Calu3 (cell line): ENCODE results near the gene STAG2. TPM values are rescaled to one million over a fixed set of nuclear protein-coding genes. Genes with fewer than 3 reads are reported as not detected.

Experiments
- BruUV-seq: library from RNA; stranded (reverse); fragments of 400-500 nt; replicated peaks from 2 replicates; lab custom pipeline; 2021; lab: Mats Ljungman, UMichigan
- CTCF ChIA-PET: fragments of 300-600 bp; sonication (Branson Sonifier 250); formaldehyde crosslinking; loops from one replicate; lab custom pipeline; 2022; ENCODE audit warnings: antibody characterized with exemption; lab: Charles Lee
- DNase-seq: peaks from one replicate; pipeline ENCODE4 v3.0.0; 2022
- H3K27ac Mint-ChIP-seq: one replicate; pipeline ENCODE4 v1.8.0; 2022; ENCODE audit warnings: mixed read lengths; ENCODE audit not compliant: unreplicated experiment
- H3K27me3 Mint-ChIP-seq: one replicate; pipeline ENCODE4 v1.8.0; 2022; ENCODE audit warnings: mixed read lengths; ENCODE audit not compliant: unreplicated experiment
- H3K36me3 Mint-ChIP-seq: one replicate; pipeline ENCODE4 v1.8.0; 2022; ENCODE audit warnings: mild to moderate bottlenecking, moderate library complexity, mixed read lengths; ENCODE audit not compliant: insufficient read depth, unreplicated experiment
- H3K4me1 Mint-ChIP-seq: one replicate; pipeline ENCODE4 v1.8.0; 2022; ENCODE audit warnings: mild to moderate bottlenecking, low read depth, mixed read lengths; ENCODE audit not compliant: unreplicated experiment
- H3K4me3 Mint-ChIP-seq: one replicate; pipeline ENCODE4 v1.8.0; 2022; ENCODE audit warnings: mild to moderate bottlenecking, low read depth, moderate library complexity, mixed read lengths; ENCODE audit not compliant: unreplicated experiment
- H3K9me3 Mint-ChIP-seq: one replicate; pipeline ENCODE4 v1.8.0; 2022; ENCODE audit warnings: low read depth, mixed read lengths; ENCODE audit not compliant: unreplicated experiment
- intact Hi-C: fragments of 100-400 bp; cut with micrococcal nuclease; formaldehyde crosslinking; loops from one replicate; pipeline ENCODE4 v1.10.0; 2022; ENCODE audit not compliant: unreplicated experiment
- total RNA-seq: library from RNA; stranded (reverse); gene quantifications from 2 replicates; pipeline ENCODE4 v1.2.3, GENCODE V29; 2022
- TF ChIP-seq, protein P1 (sequence below): fragments of 200-600 bp; IDR thresholded peaks from one replicate; pipeline ENCODE4 v1.8.0; 2022; ENCODE audit warnings: antibody characterized with exemption; ENCODE audit not compliant: unreplicated experiment

The STAG2 gene
- total RNA-seq, 1 experiment from 2014 or later, result 79.6 TPM

DNA sequence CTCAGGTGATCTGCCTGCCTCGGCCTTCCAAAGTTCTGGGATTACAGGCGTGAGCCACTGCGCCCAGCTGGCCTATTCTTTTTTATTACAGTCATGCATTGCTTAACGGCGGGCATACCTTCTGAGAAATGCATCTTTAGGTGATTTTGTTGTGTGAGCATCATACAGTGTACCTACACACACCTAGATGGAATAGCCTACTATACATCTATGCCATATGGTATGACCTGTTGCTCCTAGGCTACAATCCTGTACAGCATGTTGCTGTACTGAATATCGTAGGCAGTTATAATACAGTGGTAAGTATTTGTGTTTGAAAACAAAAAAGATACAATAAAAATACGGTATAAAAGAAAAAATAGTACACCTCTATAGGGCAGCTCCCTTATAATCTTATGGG is 6.0 kb downstream of the STAG2 start:
- Mint-ChIP-seq H3K4me3 (no peak overlapping the region), H3K27me3 (no peaks in the 10 kb centered on the region), H3K27ac (no peak overlapping the region), H3K4me1 (peaks cover 22% of the 10 kb centered on the region), H3K9me3 (no peaks in the 10 kb centered on the region), H3K36me3 (peaks cover 21% of the 10 kb centered on the region)
- CTCF ChIA-PET, result interaction anchor here (0.7 to 1.2 kb wide), 2 partner anchors 9 to 486 kb away, joined by 3 to 5 read pairs; no protein-coding TSS in a partner anchor
- intact Hi-C loops, result no loop called here
- TF ChIP-seq, protein P1, sequence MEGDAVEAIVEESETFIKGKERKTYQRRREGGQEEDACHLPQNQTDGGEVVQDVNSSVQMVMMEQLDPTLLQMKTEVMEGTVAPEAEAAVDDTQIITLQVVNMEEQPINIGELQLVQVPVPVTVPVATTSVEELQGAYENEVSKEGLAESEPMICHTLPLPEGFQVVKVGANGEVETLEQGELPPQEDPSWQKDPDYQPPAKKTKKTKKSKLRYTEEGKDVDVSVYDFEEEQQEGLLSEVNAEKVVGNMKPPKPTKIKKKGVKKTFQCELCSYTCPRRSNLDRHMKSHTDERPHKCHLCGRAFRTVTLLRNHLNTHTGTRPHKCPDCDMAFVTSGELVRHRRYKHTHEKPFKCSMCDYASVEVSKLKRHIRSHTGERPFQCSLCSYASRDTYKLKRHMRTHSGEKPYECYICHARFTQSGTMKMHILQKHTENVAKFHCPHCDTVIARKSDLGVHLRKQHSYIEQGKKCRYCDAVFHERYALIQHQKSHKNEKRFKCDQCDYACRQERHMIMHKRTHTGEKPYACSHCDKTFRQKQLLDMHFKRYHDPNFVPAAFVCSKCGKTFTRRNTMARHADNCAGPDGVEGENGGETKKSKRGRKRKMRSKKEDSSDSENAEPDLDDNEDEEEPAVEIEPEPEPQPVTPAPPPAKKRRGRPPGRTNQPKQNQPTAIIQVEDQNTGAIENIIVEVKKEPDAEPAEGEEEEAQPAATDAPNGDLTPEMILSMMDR, result no peak
- BruUV-seq, result no TSS peak
- no peak for DNase-seq

DNA sequence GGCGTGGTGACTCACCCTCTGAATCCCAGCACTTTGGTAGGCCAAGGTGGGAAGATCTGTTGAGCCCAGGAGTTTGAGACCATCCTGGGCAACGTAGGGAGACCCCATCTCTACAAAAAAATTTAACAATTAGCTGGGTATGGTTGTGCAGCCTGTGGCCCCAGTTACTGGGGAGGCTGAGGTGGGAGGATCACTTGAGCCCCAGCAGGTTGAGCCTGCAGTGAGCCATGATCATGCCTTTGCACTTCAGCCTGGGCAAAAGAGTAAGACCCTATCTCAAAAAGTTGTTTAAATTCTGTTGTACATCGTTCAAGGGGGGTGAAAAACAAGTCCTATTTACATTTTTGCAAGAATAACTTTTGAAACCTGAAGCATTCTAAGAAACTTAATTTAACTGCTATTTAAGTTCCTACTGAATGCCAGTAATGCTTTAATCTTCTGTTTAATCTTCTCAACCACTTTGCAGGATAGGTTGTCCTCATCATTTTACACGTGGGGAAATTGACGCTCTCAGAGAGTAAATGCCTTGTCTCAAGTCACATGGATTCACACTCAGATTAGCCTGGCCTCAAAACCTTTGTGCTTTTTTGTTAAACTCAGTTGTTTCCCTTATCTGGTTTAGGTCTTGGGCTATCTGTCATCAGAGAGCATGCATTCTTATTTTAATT is 7.0 kb downstream of the STAG2 start:
- no peak overlapping the region for H3K27ac Mint-ChIP-seq
- no TSS peak for BruUV-seq

DNA sequence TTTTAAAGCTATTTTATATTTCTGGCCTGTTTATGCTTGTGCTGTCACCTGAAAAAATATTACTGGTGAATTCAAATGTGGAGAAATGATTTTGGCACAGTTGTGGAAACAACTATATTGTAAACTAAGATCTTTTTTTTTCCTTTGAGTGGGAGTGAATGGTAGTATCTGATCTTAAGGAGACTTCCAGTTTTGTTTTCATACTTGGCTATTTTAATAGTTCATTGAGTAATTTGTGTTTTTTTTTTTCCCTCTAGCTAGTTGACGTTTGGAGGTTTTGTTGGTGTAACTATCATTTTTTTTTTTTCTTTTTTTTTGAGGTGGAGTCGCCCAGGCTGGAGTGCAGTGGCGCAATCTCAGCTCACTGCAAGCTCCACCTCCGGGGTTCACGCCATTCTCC is 10.5 kb downstream of the STAG2 start:
- TF ChIP-seq, protein P1, result no peak
- DNase-seq, result no peak
- BruUV-seq, result no TSS peak
- Mint-ChIP-seq H3K36me3 (no peaks in the 10 kb centered on the region), H3K4me3 (no peak overlapping the region), H3K9me3 (no peaks in the 10 kb centered on the region), H3K4me1 (peaks cover 13% of the 10 kb centered on the region), H3K27ac (no peak overlapping the region), H3K27me3 (no peaks in the 10 kb centered on the region)
- intact Hi-C loops, result loop anchor here (10.0 kb wide), 1 partner anchor 87 kb away; no protein-coding TSS in a partner anchor
- CTCF ChIA-PET, result no interaction called here

More for the DNA sequence above, 7.0 kb downstream of the STAG2 start:
- intact Hi-C loops, result no loop called here
- peaks cover 22% of the 10 kb centered on the region for H3K4me1 Mint-ChIP-seq
- CTCF ChIA-PET, result interaction anchor here (0.7 to 1.2 kb wide), 2 partner anchors 8 to 487 kb away, joined by 3 to 5 read pairs; no protein-coding TSS in a partner anchor
- no peaks in the 10 kb centered on the region for H3K27me3 Mint-ChIP-seq
- H3K36me3 Mint-ChIP-seq, result peaks cover 11% of the 10 kb centered on the region
- no peaks in the 10 kb centered on the region for H3K9me3 Mint-ChIP-seq
- no peak overlapping the region for H3K4me3 Mint-ChIP-seq
- TF ChIP-seq, protein P1, result no peak
- DNase-seq, result no peak

DNA sequence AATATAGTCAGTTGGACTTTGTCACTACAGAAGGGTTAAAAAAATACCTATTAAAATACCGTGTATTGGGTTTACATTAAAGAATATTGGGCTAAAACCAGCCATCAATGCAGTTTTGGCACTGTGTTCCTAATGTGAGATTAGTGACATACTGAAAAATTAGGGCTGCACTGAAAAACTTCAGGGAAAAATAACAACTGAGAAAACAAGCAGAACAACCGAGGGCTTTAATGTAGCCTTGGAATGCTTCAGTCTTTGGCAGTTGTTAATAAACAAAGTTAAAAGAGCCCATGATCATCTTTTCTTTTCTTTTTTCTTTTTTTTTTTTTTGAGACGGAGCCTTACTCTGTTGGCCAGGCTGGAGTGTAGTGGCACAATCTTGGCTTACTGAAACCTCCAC is 12.4 kb downstream of the STAG2 start:
- H3K9me3 Mint-ChIP-seq, result no peaks in the 10 kb centered on the region
- no peaks in the 10 kb centered on the region for H3K27me3 Mint-ChIP-seq
- DNase-seq, result no peak
- H3K27ac Mint-ChIP-seq, result no peak overlapping the region
- TF ChIP-seq, protein P1, result no peak
- H3K4me3 Mint-ChIP-seq, result no peak overlapping the region
- no TSS peak for BruUV-seq
- CTCF ChIA-PET, result no interaction called here
- H3K4me1 Mint-ChIP-seq, result peaks cover 13% of the 10 kb centered on the region
- intact Hi-C loops, result loop anchor here (10.0 kb wide), 1 partner anchor 89 kb away; no protein-coding TSS in a partner anchor
- H3K36me3 Mint-ChIP-seq, result no peaks in the 10 kb centered on the region
